ENCODE results near the gene TAGLN.
A peak's percentile ranks its signal among the peaks of the same experiment; 100 is the strongest.
"Not testable (repeated sequence)": the region's sequence is repeated elsewhere in the genome, so short reads cannot be mapped to it uniquely, and the experiment has no call there.

TAGLN gene

DNA sequence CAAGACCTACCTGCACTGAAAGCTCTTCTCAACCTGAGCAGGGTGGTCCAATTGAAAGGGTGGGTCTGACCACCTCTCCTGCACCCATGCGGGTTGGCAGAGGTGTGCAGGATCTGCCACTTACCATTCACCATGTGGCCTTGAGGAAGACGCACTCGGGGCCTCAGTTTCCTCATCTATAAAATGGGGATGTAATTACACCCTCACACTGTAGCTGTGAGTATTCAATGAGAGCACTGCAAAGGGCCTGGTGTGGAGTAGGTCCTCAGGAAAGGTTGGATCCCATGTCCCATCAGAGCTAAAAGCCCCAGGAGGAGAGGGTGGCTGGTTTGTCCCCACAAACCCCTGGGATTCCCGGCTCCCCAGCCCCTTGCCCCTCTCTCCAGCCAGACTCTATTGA, 557 bp upstream of the TAGLN start:
- DNase-seq (ENCODE audit: insufficient read length), result no peak
- FAIRE-seq, result no peak
- TF ChIP-seq POLR2AphosphoS5 (IDR thresholded peaks at IDR 0.05; ENCODE audit: low read depth, low read length) (no peak), POLR2A (IDR thresholded peaks at IDR 0.05; ENCODE audit: low read depth, low read length) (no peak), TAF1 (IDR thresholded peaks at IDR 0.05; ENCODE audit: borderline replicate concordance, low read depth, low read length) (no peak)

DNA sequence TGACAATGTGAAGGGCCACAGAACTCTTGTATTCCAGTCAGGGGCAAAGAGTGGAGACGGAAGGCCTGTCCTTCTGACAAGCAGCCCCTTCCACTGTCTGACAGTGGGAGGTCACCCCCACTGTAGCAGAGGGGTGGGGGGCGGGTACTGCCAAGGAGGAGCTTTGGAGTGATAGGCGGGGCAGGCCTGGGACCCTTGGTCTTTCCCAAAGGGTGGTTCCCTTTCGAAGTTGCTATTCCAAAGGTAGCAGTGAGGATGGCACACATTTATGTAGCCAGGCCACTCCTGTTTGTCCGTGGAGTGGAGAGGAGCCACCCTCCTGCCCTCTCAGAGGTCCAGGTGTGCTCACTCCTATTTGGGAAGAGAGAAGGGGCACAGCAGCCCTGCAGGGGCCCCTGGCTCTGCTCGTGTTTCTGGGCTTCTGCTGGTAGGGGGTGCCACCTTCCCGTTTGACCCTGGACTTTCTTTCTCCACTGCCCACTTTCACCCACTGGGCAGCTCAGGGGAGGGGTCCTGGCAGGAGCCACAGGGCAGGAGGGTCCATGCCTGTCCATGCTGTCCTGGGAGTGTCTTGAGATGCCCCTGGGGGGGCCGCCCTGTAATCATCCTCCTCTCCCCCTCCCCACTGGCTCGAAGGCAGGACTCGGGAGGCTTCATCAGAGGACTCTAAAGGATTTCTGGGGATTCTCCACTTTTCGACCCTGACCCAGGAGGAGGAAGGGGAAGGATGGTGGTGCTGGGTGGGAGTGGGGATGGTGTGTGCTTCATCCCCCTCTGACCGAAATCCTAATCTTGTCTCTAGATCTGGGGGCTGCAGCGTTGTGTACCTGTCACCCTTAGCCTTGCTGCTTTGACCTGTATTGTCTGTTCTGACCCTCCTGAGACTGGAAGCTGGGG, 994 bp downstream of the TAGLN start:
- DNase-seq (ENCODE audit: insufficient read length) (no peak), FAIRE-seq (no peak)
- no peak for TF ChIP-seq POLR2AphosphoS5 (IDR thresholded peaks at IDR 0.05; ENCODE audit: low read depth, low read length)
- TF ChIP-seq POLR2A (IDR thresholded peaks at IDR 0.05; ENCODE audit: low read depth, low read length), result no peak
- no peak for TF ChIP-seq TAF1 (IDR thresholded peaks at IDR 0.05; ENCODE audit: borderline replicate concordance, low read depth, low read length)

GRCh38 chr11:117200813-117201657, 1.9 kb downstream of the TAGLN start:
- DNase-seq (ENCODE audit: insufficient read length) (no peak), FAIRE-seq (no peak)
- TF ChIP-seq POLR2AphosphoS5 (IDR thresholded peaks at IDR 0.05; ENCODE audit: low read depth, low read length) (no peak), POLR2A (IDR thresholded peaks at IDR 0.05; ENCODE audit: low read depth, low read length) (no peak), TAF1 (IDR thresholded peaks at IDR 0.05; ENCODE audit: borderline replicate concordance, low read depth, low read length) (no peak)

DNA sequence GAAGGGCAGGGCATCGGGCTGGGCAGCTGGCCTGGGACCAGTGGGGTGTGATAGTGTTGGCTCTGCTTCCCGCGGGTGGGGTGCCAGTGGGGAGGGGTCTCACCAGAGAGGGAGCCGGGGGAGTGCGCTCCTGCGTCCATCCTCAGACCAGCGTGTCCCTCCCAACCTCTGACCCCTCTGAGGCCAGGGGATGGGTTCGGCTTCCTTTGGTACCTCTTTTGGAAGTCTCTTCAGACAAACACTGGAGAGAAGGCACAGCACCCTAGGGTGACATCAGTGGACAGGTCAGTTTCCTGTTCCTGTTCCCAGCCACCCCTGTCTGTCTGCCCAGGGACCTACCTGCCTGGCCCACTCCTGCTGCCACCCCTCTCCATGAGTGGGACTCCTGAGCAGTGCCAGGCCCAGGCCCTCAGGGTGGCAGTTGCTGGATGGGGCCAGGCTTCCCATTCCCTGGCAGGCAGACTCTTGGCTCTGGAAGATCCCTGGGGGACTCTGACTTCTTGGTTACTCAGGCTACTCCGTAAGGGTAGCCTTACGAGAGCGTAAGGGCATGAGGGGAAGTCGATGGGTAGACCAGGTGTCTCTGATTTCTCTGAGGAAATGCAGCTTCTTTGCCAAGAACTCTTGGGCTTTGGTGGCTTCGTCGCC, 2.6 kb downstream of the TAGLN start:
- TF ChIP-seq POLR2A (IDR thresholded peaks at IDR 0.05; ENCODE audit: low read depth, low read length) (no peak), TAF1 (IDR thresholded peaks at IDR 0.05; ENCODE audit: borderline replicate concordance, low read depth, low read length) (no peak), POLR2AphosphoS5 (IDR thresholded peaks at IDR 0.05; ENCODE audit: low read depth, low read length) (no peak)
- no peak for DNase-seq (ENCODE audit: insufficient read length)
- no peak for FAIRE-seq

- TF ChIP-seq POLR2A (IDR thresholded peaks at IDR 0.05; ENCODE audit: low read depth, low read length) (no peak), POLR2AphosphoS5 (IDR thresholded peaks at IDR 0.05; ENCODE audit: low read depth, low read length) (no peak), TAF1 (IDR thresholded peaks at IDR 0.05; ENCODE audit: borderline replicate concordance, low read depth, low read length) (no peak)
- DNase-seq (ENCODE audit: insufficient read length) (no peak), FAIRE-seq (no peak)
Observed at GRCh38 chr11:117202386-117203068, 3.4 kb downstream of the TAGLN start.

- DNase-seq (ENCODE audit: insufficient read length) (no peak), FAIRE-seq (no peak)
- no peak for TF ChIP-seq POLR2AphosphoS5 (IDR thresholded peaks at IDR 0.05; ENCODE audit: low read depth, low read length)
- TF ChIP-seq TAF1 (IDR thresholded peaks at IDR 0.05; ENCODE audit: borderline replicate concordance, low read depth, low read length), result no peak
- 0 out of 2 replicates have a peak, but pooled peaks have one; percentile 15 for TF ChIP-seq POLR2A (IDR thresholded peaks at IDR 0.05; ENCODE audit: low read depth, low read length)
Observed at GRCh38 chr11:117203069-117203407, 3.9 kb downstream of the TAGLN start.

DNA sequence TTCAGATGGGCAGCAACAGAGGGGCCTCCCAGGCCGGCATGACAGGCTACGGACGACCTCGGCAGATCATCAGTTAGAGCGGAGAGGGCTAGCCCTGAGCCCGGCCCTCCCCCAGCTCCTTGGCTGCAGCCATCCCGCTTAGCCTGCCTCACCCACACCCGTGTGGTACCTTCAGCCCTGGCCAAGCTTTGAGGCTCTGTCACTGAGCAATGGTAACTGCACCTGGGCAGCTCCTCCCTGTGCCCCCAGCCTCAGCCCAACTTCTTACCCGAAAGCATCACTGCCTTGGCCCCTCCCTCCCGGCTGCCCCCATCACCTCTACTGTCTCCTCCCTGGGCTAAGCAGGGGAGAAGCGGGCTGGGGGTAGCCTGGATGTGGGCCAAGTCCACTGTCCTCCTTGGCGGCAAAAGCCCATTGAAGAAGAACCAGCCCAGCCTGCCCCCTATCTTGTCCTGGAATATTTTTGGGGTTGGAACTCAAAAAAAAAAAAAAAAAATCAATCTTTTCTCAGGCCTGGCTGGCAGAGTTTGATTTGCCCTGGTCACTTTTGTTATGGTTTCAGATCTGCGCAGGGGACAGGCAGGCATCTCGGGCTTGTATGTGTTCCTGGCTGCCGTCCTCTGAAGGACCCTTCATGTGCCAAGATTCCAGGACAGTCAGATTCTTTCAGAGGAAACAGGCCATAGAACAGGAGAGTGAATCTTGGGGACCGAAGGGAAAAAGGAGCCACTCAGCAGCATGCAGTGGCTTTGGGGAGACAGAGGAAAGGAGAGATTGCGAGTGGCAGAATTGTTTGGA, 5.3 kb downstream of the TAGLN start:
- FAIRE-seq (no peak), DNase-seq (ENCODE audit: insufficient read length) (no peak)
- TF ChIP-seq POLR2AphosphoS5 (IDR thresholded peaks at IDR 0.05; ENCODE audit: low read depth, low read length) (no peak), POLR2A (IDR thresholded peaks at IDR 0.05; ENCODE audit: low read depth, low read length) (no peak; the same call in 1 of the 2 replicates), TAF1 (IDR thresholded peaks at IDR 0.05; ENCODE audit: borderline replicate concordance, low read depth, low read length) (no peak)

DNA sequence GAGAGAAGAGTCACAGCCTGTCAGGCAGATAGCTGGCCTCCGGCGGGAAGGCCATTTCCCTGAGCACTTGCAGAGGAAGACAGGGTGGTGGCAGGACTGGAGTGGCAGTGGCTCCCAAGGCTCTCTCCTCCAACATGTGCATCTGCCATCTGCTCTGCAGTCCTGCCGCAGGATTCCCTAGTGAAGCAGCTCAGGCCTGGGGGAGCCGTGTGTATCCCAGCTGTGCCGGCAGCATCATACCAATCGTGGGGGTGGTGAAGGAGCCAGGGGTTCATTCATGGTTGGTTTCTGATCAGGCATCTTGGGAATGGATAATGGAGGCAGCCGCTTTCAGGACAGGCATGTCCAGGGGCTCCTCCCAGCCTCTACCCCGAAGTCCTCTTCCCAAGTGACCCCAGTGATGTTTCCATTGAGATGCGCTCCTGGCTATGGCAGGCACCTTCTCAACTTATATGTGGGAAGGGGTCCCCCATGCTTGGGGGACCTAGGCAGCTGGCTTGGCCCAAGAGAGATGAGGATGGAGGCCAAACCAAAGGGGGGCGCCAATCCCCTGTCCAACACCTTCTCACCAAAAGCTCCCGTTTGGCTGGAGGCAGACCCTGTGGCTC, 6.1 kb downstream of the TAGLN start:
- FAIRE-seq (peak; percentile 89), DNase-seq (ENCODE audit: insufficient read length) (no peak)
- TF ChIP-seq TAF1 (IDR thresholded peaks at IDR 0.05; ENCODE audit: borderline replicate concordance, low read depth, low read length), result no peak
- TF ChIP-seq POLR2AphosphoS5 (IDR thresholded peaks at IDR 0.05; ENCODE audit: low read depth, low read length), result no peak
- no peak for TF ChIP-seq POLR2A (IDR thresholded peaks at IDR 0.05; ENCODE audit: low read depth, low read length)

- not testable (repeated sequence) for FAIRE-seq
Observed at GRCh38 chr11:117206111-117206510, 6.9 kb downstream of the TAGLN start.

DNA sequence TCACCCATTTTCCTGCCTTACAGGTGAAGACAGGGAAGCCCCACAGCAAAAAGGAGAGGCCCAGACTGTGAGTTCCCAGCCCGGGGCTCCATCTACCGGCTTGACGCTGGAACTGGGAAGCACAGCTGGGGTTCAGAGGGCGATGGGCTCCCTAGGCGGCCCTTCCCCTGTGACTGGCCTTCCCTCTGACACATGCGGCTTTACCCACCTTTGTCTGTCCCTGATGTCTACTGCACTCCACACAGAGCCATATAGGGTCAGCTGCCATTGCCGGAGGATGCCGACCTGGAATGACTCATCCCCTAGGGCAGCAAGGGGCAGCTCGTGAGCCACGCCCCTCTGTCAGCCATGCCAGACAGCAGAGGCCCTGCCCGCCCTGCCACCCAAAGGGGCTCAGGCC, 7.7 kb downstream of the TAGLN start:
- not testable (repeated sequence) for DNase-seq (ENCODE audit: insufficient read length)
- FAIRE-seq, result peak; percentile 61

More at GRCh38 chr11:117206111-117206510, 6.9 kb downstream of the TAGLN start:
- not testable (repeated sequence) for DNase-seq (ENCODE audit: insufficient read length)

DNA sequence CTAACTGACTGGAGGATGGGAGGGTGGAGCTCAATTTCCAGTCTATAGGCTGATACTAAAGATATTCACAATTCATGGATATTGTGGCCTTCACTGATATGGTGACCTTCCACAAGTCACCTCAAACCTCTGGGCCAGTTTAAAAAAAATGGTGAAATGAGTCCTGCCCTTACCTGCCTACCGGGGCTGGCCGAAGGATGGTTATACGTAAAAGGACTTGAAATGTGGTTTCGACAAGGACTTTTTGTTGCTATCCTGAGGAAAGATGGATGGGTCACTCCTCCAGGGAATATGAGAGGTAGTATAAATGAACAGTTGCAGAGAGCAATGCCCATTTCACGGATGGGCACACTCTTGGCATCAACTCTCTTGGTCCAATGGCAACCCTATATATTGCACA, 8.3 kb downstream of the TAGLN start:
- FAIRE-seq, result peak; percentile 27

GRCh38 chr11:117208710-117209109, 9.5 kb downstream of the TAGLN start:
- DNase-seq (ENCODE audit: insufficient read length); FAIRE-seq: not testable (repeated sequence)

More for the DNA sequence above, 8.3 kb downstream of the TAGLN start:
- not testable (repeated sequence) for DNase-seq (ENCODE audit: insufficient read length)

GRCh38 chr11:117209351-117210125, 10.4 kb downstream of the TAGLN start:
- FAIRE-seq; DNase-seq (ENCODE audit: insufficient read length): not testable (repeated sequence)

All from GM12892 (cell line).